A204.1 (cell line): ENCODE data around the gene MN1.

Experiments used
- FAIRE-seq: peaks from 2 replicates; lab custom pipeline; 2012; peaks lifted over from hg19 to GRCh38; lab: Jason Lieb, UNC

MN1 gene

DNA sequence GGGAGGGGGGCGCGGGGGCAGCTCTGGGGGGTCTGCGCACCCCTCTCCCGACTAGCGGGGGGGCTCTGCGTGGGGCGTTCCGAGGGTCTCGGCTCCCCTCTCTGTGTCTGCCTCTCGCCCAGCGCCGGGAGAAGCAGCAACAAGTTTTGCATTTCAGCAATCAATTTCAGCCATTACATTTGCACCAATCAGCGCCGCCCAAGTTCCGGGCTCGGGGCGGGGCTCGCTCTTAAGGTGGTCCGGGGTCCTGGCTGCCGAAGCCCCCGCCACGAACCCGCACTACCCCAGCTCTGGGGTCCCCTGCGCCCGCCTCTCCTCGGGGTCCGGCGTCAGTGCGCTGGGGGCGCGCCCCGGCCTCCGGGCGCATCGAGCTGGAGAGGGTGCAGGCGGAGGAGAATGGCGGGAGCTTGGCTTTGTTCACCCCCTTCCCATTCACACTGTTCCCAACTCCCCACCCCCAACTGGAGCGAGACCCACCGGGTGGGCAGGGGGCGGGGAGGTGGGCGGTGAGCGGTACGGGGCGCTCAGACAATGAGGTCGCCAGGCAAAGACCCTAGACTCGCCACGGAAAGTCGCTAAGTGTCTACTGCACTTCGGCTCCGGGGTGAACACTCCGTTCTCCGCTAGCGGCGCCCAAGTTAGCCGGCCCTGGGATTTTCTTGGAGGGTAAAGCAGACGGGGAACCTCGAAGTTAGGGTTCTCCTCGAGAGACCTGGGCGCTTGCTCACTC, at the start of gene MN1:
Gene MN1 (minus strand): TSS at position 141 of the 730 bp plus-strand sequence. CDS start 1,213 bp downstream, outside the sequence.
- FAIRE-seq: no peak

DNA sequence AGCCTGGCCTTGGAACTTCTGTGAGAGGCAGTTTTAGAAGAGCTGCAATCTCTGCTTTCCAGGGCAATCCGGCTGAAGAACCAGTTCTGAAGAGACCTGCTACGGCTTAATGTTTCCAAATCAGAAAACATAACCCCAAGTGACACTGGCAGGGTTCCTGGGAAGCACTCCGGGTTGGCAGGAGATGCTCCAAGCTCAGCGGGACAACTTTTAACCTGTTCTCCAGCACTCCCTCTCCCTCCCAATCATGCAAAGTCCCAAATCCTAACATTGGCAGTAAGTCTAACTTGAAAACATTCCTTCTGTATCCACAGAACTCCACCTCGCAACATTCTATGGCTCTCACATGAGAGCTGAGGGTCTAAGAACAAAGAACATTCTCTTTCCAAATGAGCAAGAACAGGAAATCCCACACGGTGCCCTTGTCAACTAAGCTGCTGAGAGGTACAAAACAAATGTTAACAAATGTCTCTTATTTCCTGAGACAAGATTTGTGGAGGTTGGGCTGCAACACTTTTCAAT, 48.5 kb upstream of the MN1 start:
- FAIRE-seq: no peak

- no peak for FAIRE-seq
These were observed 46.4 kb upstream of the MN1 start for GRCh38 chr22:27848005-27848404.

GRCh38 chr22:27846910-27847309, 45.4 kb upstream of the MN1 start:
- no peak for FAIRE-seq

- FAIRE-seq: no peak
These were observed 44.7 kb upstream of the MN1 start for GRCh38 chr22:27846248-27846757.

DNA sequence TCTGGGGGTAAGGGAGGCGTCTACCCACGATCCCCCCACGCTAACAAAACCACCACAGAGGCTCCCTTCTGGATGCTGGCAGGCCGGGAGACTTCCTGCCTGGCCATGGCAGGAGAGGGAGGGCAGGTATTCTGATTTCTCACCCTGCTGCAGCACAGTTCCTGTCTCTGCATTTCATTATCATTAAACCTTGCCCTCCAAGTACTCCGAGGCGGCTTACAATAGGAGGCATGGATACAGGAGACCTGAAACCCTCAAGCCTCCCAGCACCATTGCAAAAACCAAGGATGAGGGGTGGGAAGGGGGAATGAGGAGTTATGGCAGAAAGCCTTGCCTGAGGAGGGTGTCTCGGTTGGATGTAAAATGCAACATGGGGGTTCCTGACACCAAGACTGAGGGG, 44.1 kb upstream of the MN1 start:
- no peak for FAIRE-seq

GRCh38 chr22:27844656-27845591, 43.4 kb upstream of the MN1 start:
- no peak for FAIRE-seq

GRCh38 chr22:27844256-27844655, 42.7 kb upstream of the MN1 start:
- no peak for FAIRE-seq

DNA sequence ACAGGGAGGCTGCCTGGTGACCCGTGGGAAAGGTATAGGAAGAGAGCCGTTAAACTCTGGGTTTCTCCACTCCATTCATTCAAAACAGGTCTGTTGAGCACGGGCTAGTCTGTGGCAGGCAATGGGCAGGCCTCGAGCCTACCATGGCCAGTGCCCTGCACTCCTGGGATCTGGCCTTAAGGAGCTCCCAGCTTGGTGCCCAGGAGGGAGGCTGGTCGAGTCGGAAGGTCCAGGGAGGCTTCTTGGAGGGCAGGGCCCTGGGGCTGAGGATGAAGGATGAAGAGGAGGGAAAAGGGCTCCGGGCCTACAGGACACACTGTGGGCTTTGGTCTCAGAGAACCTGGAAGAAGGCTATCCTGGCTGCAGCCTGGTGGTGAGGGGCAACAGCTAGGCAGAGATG, 41.9 kb upstream of the MN1 start:
- FAIRE-seq: no peak

GRCh38 chr22:27842669-27843431, 41.3 kb upstream of the MN1 start:
- no peak for FAIRE-seq

- FAIRE-seq: no peak
These were observed 40.6 kb upstream of the MN1 start for GRCh38 chr22:27842201-27842600.

DNA sequence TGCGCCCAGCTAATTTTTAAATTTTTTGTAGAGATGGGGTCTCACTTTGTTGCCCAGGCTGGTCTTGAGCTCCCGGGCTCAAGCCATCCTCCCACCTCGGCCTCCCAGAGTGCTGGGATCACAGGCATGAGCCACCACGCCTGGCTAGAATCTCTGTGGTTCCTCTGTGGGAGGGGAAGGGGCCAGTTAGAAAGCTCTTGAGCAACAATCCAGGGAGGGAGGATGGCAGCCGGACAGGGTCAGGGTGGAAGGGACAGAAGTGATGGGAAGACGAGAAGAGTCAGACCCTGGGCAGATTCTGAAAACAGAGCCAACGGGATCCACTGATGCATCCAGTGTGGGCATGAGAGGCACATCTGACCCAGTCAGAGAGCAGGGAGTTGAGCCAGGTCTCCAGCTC, 38.9 kb upstream of the MN1 start:
- FAIRE-seq: no peak

- no peak for FAIRE-seq
These were observed 37.6 kb upstream of the MN1 start for GRCh38 chr22:27839057-27839660.

GRCh38 chr22:27836181-27836580, 34.6 kb upstream of the MN1 start:
- no peak for FAIRE-seq

- FAIRE-seq: no peak
These were observed 33.9 kb upstream of the MN1 start for GRCh38 chr22:27835446-27835845.

DNA sequence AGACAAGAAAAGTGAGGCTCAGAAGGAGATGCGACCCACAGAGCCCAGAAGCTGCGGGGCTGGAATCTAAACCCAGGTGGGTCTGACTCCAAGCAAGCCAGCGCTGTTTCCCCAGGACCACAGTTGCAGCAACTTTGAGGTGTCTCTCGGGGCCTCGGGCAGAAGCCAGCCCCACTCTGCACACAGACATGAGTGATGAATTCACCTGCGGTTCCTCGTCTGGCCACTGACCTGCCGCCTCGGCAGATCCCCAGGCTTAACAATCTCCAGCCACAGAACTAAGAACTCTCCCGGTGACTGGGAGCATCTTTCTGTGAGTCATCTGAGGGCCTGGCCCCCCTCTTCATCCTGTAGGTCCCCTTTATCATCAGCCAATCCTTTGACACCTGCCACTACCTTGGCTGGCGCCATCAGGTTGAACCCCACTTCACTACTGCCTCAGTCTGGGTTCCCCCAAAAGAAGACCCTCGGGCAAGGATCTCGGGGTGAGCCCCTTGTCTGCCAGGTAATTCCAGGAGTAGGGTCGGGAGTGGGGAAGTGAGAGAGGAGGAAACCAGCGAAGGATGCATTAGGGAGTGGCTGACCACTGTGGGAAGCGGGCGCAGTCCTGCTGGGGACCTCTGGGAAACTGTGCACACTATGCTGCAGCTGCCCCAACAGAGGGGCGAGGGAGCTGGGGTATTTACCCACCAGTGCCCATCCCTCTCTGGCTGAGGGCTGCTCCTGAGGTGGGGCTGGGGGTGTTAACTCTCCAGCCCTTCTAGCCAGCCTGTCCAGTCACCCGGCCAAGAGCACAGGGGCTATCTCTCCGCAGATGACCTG, 33.0 kb upstream of the MN1 start:
- no peak for FAIRE-seq

DNA sequence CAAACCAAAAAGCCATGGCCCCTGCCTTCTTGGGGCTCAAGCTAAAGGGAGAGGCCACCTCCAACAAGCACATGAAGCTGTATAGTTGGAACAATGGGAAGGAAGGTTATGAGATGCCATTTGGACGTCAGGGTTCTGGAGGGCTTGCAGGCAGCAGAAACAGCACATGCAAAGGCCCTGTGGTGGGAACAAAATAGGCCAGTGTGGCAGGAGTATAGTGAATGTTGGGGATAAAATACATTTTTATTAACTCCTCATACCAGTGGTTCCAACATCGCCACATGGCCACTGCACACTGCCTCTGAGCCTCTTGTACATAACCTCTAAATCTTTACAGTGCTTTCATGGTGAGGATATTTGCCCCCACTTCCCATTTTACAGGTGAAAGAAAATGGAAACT, 32.2 kb upstream of the MN1 start:
- no peak for FAIRE-seq

GRCh38 chr22:27832606-27833005, 31.1 kb upstream of the MN1 start:
- FAIRE-seq: no peak

GRCh38 chr22:27829620-27830019, 28.1 kb upstream of the MN1 start:
- no peak for FAIRE-seq

DNA sequence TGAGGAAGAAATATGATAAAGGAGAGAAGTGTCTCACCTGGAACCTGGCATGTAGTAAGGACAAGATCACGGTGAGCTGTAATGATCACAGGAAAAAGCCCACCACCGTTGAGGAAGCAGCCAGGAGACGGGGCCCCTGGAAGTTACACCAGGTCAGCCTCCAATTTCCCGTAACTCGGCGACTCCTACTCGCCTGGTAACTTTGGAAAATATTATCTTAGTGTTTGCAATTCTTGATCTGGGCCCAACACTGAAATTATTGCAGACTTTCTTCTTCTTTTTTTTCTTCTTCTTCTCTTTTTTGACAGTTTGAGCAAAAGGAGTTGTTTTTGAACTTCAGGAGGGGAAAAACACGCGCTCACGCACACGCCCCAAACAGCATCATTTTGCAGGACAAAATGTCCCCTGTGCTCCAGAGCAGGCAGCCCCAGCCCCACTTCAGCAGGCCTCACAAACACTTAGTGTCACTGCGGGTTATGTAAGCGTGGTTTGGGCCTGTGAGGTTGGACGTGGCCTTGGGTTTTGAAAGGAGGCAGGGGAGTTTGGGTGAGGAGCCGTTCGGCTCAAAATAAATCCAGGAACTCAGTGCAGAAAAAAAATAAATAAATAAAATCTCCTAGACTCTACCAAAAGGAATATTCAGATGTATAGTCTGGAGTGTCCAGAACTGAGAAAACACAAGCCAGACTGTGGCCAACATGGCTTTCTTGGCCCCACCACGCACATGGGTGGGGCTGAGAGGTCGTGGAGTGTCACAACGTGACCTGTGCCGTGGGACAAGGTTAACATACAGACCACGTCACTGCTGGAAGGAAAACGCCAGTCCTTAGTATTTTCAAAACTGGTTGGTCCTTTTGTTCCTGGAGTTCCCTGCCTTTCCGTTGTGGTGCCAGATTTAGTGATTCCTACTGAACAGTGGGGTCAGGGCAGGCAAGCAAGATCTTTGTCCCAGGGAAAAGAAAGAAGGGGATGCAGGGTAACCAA, 26.3 kb upstream of the MN1 start:
- no peak for FAIRE-seq
